NCI-H510A treated with DMSO at 0.1 percent for 48 hours (cell line): ENCODE measurements around the gene ITLN2.
A peak's percentile ranks its signal among the peaks of the same experiment; 100 is the strongest.
"Not testable (repeated sequence)": the region's sequence is repeated elsewhere in the genome, so short reads cannot be mapped to it uniquely, and the experiment has no call there.

Source experiments
- DNase-seq: peaks from one replicate; lab custom pipeline; 2025; lab: John Stamatoyannopoulos, UW

The ITLN2 gene

DNA sequence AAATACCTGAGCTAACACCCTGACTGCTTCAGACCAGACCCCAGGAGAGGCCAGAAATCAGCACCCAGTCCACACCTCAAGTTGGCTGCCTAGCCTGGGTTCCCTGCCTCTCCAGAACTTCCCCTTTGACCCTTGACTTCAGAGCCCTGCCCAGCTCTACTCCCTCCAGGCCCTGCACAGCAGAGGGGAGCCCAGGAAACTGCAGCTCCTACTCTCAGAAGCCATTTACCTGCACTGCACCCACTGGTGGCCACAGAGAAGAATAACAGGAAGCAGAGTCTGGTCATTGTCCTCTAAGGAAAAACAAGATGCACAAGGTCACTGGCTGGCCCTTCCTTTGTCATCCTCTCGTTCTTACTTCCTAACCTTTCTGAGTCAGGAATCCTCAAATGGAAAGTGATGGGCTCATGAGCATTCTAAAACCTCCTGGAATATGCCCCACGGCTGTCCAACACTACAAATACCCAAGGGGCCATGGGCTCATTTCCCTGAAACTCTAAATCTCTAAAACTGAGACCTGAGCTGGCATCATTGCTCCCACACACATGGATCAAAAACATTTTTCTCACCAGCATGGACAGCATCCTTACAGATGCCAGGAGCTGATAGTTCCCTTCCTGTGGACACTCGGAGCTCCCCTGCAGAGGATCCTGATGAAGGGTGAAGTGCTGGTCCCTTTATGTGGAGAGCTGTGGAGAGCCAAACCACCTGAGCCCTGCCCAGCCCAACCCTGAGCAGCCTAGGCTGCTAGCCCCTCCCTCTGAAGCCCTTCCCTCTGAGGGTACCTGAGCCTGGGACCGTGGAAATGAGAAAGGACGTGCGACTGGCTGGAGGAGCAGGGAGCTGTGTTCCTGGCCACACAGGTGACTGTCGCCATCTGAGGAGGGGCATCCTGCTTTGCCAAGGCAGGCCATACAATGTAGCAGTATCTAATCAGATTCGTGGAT, at the start of gene ITLN2:
ITLN2 (minus strand) TSS at position 652 of the 947 bp plus-strand sequence; CDS start at position 584, 68 bp downstream.
- DNase-seq, result peak; percentile 34

DNA sequence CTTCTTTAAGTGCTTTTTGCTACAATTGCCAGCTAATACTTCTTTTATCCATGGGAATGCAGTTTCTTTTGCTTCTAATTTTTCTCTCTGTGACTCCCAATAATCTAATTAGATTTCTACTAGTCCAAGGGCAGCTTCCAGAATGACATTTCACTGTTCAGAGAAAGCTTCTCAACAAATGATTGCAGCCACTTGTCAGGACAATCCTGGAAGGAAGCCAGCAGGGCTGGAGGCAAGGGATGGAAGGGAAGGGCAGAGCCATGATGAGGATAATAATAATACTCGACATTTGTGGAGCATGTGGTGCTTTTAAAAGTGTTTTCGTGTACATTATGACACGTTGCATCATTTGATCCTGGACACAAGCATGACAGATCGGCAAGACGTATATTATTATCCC, 46.9 kb upstream of the ITLN2 start:
- DNase-seq, result no peak

DNA sequence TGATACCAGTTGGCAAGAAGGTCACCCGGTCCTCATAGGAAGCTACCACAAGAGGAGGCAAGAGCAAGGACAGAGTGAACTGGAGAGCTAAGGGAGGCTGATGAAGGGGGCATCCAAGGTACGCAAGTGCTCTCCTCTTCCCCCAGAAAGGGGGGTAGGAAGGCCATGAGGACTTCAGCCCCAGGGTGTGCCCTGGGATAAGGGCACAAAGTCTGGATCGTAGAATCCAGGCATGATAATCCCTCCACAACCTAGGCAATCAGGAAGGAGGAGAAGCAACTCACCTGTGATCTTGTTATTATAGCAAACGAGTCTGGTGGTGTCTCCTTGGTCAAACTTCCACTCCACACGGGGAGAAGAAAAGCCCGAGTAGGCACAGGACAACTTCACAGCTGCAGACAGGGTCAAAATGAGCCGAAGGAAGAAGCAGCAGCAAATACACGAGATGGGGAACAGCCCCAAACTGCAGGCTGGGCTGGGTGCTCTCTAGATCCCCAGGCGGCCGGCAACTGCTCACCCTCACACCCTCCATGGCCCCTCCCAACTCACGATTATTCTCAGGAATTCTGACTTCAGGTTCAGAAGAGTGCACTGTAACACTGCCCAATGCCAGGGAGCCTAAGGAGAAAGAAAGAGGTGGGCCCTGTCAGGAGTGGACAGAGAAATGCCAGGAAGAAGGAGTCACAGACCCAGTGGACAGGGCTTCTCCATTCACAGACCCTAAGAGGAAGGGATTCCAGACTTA, 46.3 kb upstream of the ITLN2 start:
- no peak for DNase-seq

GRCh38 chr1:160999376-160999775, 44.8 kb upstream of the ITLN2 start:
- DNase-seq, result no peak

- DNase-seq, result peak; percentile 20
These were observed 42.9 kb upstream of the ITLN2 start for GRCh38 chr1:160997323-160998038.

- no peak for DNase-seq
These were observed 41.6 kb upstream of the ITLN2 start for GRCh38 chr1:160996178-160996577.

DNA sequence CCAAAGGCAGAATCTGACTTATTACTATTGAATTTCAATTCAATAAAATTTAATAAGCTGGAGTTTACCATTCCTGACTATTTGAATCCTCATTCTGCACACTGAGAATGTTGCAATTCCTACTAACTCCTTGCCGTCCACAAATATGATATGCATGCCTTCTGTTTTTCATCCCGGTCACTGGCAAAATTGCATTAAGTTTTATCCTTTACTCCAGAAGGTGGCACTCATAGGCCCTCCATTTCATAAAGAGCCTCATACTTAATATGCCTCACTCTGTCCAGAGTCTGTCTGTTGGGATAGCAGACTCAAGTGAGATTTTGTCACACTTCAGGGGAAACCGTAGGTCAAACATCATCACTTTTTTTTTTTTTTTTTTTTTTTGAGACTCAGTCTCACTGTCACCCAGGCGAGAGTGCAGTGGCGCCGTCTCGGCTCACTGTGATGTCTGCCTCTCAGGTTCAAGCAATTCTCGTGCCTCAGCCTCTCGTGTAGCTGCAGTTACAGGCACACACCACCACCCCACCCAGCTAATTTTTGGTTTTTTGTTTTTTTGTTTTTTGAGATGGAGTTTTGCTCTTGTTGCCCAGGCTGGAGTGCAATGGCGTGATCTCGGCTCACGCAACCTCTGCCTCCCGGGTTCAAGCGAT, 39.1 kb upstream of the ITLN2 start:
- peak; percentile 21 for DNase-seq

DNA sequence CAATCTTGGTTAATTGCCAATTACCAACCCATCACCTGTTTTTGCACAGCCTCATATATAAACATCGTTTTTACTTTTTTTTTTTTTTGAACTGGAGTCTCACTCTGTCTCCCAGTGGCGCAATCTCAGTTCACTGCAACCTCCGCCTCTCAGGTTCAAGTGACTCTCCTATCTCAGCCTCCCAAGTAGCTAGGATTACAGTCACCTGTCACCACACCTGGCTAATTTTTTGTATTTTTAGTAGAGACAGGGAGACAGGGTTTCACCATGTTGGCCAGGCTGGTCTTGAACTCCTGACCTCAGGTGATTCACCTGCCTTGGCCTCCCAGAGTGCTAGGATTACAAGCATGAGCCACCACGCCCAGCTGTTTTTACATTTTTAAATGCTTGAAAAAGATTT, 37.4 kb upstream of the ITLN2 start:
- DNase-seq, result not testable (repeated sequence)

GRCh38 chr1:160987359-160988050, 32.9 kb upstream of the ITLN2 start:
- no peak for DNase-seq

GRCh38 chr1:160985723-160986122, 31.1 kb upstream of the ITLN2 start:
- no peak for DNase-seq

- DNase-seq, result no peak
These were observed 27.2 kb upstream of the ITLN2 start for GRCh38 chr1:160981584-160982411.

DNA sequence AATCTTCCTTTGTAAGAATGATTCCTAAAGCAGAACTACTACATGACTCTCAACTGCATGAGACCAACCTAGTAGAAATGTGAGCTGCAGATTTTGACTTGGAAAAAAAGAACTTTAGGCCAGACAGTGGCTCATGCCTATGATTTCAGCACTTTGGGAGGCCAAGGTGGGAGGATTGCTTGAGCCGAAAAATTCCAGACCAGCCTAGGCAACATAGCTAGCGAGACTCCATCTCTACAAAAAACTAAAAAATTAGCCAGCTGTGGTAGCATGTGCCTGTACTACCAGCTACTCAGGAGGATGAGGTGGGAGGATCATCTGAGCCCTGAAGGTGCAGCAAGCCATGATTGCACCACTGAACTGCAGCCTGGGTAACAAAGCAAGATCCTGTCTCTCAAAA, 24.7 kb upstream of the ITLN2 start:
- DNase-seq, result no peak

DNA sequence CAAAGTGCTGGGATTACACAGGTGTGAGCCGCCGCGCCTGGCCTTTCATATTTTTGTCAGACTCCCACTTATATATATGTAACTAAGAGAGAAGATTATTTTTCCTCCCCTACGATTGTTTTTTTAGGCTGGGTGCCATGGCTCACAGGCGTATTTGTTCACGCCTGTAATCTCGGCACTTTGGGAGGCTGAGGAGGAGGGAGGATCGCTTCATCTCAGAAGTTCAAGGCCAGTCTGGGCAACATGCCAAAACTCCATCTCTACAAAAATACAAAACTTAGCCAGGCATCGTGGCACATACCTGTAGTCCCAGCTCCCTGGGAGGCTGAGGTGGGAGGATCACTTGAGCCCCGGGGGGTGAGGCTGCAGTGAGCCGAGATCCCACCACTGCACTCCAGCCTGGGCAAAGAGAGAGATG, 23.9 kb upstream of the ITLN2 start:
- peak; percentile 26 for DNase-seq

- no peak for DNase-seq
These were observed 20.4 kb upstream of the ITLN2 start for GRCh38 chr1:160975026-160975425.

DNA sequence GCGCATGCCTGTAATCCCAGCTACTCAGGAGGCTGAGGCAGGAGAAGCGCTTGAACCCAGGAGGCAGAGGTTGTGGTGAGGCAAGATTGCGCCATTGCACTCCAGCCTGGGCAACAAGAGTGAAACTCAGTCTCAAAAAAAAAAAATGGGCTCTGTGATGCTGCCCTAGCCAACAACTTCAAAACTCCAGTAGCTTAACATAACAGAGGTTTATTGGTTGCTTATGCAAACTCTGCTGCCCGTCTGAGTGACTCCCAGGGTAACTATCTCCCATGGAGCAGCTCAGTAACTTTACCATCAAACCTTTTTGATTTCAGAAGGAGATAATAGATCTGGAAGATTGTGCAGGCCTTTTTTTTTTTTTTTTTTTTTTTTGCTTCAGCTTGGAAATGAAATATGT, 18.9 kb upstream of the ITLN2 start:
- DNase-seq, result no peak

DNA sequence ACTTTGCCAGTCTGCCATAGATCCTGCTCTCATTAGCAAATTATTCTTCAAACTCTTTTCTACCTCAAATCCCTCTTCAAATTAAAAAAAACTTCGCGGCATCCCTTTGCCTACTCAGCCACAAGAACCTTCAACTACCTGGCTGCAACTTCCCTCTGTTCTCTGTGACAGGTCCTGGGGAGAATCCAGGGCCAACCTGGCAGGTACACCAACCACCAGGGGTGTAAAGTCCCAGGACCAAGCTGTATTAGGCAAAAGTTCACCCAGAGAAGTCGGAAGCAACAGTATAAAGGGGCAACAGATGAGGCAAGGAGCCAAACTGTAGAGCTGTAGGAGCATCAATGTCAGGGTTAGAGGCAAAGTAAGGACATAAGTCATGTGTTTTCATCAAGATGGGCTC, 18.3 kb upstream of the ITLN2 start:
- no peak for DNase-seq

DNA sequence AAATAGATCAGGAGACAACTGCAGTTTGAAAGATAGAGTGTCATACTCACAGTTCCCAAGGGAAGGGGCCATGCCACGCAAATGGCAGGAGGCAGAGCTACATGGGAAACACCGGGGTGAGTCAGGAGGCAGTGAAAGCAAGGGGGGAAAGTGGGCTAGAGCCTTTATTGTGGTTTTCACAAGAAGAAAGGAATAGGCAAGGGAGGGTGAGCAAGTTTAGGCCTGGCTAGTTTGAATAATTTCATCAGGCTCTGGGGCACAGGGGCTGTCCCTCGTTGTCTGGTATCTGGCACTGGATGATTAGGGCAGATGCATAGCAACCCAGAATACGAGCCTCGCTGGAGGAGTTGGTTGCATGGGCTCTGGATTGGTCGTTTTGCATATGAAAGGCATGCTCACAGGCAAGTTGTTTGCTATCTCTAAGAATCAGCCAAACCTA, 17.0 kb upstream of the ITLN2 start:
- DNase-seq, result no peak

DNA sequence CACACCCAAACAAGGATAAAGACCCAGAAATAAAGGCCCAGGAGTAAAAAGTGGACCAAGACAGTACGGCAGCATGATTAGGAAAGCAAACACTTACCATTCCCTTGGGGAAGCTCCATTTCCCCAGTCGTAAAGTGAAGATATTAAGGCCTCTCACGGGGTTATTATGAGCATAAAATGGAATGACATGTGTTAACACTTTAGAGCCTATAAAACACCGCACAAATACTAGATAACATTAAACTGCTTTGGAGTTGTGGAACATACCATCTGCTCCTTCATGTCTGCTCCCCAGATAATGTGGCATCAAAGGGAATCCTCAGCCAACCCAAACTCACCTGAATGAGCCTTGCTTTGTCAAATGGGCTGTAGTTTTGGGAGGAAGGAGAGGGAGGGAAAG, 8.9 kb upstream of the ITLN2 start:
- DNase-seq, result no peak

GRCh38 chr1:160961419-160961818, 6.8 kb upstream of the ITLN2 start:
- no peak for DNase-seq

DNA sequence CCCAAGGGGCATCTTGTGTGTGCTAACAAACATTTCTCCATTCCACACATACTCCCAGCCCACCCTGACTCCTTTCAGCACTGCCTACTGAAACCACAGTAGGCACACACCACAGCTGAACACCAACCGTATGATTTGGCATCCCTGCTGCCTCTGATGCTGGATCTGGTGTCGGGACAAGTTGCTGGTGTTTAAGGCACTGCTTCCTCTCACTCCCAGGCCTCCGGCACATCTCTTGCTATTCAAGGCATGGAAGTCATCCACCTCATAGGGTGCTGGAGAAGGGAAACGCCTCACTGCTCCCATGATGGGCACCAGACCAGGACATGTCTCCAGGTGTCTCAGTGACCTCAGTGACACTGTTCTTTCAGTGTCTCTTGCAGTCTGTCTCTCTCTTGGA, 2.4 kb upstream of the ITLN2 start:
- DNase-seq, result no peak
